ENCODE measurements around the gene STK25.
A peak's percentile ranks its signal among the peaks of the same experiment; 100 is the strongest.
"Not testable (repeated sequence)": the region's sequence is repeated elsewhere in the genome, so short reads cannot be mapped to it uniquely, and the experiment has no call there.

The STK25 gene

GRCh38 chr2:241467777-241468475, 40.5 kb downstream of the STK25 start:
- no peak for DNase-seq (ENCODE audit: low read depth, low spot score)

- DNase-seq (ENCODE audit: low read depth, low spot score), result no peak
These were observed 42.2 kb downstream of the STK25 start for GRCh38 chr2:241466230-241466629.

GRCh38 chr2:241465543-241465942, 42.8 kb downstream of the STK25 start:
- no peak for DNase-seq (ENCODE audit: low read depth, low spot score)

DNA sequence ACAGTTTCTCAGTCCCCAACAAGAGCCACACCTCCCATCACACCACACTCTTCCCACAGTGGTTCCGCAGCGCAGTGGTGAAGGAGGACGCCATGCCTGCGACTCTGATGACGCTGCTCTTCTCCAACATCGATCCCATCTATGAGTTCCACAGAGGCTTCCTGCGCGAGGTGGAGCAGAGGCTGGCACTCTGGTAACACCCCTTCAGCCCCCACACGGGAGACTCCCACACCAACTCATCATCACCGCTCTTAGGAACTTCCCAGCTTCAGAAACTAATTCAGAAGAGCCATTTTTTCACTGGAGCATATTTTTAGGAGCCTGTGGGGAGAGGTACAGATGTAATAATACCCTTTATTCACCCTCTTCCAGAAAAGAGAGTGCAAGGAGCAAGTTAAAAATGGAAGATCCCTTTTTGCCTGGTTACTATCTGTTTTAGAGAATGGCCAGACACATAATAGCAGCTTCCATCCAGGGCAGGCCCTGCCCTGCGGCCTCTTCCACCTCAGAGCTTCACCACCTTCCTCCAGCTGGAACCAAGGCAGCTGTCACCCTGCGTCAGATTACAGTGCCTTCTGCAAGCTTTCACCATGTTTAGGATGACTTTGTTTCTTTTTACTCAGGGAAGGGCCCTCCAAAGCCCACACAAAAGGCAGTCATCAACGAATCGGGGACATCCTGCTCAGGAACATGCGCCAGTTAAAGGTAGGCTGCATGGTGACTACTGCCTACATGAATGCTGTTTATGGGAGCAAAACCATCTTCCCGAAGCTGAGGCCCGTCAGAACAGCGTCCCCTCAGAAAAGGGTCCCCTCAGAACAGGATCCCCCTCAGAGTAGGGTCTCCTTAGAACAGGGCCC, 44.9 kb downstream of the STK25 start:
- no peak for DNase-seq (ENCODE audit: low read depth, low spot score)

DNA sequence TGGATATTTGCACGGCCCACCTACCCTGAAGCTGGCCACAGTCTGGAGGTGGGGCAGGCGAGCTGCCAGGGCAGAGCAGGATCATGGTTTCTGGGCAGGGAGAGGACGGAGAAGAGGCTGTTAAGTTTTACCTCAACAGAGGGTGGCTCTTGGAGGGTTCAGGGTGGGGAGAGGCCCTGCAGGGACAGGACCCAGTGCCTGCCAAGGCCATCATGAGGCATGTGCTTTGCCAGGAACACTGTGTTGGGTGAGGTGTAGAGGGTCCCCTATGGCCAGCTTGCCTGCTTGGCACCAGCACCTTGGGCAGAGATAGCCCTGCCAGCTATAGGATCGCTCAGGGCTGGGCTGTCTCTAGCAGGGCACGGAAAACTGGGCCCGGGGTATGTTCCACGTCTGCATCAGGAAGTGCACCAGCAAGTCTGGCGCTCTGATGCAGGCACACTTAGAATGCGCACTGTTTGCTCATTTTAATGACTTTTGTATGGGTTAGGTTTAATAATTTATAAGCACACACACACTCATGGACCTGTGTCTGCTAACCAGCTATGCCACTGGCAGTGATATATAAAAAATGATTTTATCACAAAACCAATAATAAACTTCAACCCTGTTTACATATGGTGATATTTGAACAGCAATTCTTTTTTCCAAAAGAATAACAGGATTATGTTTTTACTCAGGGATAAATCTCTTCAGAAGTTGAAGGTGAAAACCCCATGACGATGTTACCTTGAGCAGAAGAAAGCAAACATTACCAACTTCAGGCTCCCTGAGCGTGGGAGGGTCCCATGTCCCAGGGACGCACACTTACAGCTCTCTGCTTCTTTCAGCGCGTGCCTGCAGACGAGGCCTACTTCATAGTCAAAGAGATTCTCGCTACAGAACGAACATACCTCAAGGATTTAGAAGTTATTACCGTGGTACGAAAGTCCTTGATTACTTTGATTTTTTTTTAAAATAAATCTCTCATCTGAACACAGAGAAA, 46.4 kb downstream of the STK25 start:
- no peak for DNase-seq (ENCODE audit: low read depth, low spot score)

GRCh38 chr2:241460631-241461030, 47.8 kb downstream of the STK25 start:
- DNase-seq (ENCODE audit: low read depth, low spot score), result no peak

DNA sequence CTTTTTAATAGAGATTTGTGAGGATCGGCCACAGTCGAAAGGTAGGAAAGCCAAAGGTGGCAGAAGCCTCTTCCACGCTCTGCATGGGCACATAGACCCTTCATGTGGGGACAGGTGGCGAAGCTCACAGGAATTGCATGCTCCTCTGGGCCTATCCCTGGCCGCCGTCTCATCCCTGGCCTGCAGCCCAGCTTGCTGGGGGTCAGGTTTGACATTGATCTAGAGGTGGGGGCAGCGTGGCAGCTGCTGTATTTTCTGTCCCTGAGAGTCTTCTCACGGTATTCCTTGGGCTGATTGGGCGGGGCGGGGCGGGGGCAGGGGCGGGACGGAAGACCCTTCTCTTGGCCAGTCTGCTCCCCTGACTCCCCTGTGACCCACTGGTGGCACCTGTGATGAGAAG, 48.9 kb downstream of the STK25 start:
- DNase-seq (ENCODE audit: low read depth, low spot score), result no peak

DNA sequence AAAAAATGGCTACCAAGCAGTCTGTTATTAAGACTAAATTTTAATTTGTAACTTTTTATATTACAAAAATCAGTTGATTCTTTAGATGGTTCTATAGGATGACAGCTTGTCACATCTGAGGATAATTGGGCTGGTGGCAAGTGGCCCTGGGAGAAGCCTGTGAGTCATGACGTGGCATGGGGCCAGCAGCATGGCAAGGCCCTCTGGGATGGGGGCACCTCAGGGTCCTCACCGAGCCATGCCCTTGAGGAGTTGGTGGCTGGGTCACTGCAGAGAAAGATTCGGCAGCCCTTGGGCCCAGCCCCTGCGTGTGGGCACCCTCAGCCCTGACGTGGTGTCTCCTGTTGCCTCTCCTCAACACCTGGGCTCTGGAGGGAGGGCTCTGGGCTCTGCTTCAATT, 49.7 kb downstream of the STK25 start:
- DNase-seq (ENCODE audit: low read depth, low spot score), result no peak

- no peak for DNase-seq (ENCODE audit: low read depth, low spot score)
These were observed 51.8 kb downstream of the STK25 start for GRCh38 chr2:241456546-241456945.

- DNase-seq (ENCODE audit: low read depth, low spot score), result no peak
These were observed 53.4 kb downstream of the STK25 start for GRCh38 chr2:241454837-241455485.

GRCh38 chr2:241453919-241454318, 54.5 kb downstream of the STK25 start:
- DNase-seq (ENCODE audit: low read depth, low spot score), result not testable (repeated sequence)

DNA sequence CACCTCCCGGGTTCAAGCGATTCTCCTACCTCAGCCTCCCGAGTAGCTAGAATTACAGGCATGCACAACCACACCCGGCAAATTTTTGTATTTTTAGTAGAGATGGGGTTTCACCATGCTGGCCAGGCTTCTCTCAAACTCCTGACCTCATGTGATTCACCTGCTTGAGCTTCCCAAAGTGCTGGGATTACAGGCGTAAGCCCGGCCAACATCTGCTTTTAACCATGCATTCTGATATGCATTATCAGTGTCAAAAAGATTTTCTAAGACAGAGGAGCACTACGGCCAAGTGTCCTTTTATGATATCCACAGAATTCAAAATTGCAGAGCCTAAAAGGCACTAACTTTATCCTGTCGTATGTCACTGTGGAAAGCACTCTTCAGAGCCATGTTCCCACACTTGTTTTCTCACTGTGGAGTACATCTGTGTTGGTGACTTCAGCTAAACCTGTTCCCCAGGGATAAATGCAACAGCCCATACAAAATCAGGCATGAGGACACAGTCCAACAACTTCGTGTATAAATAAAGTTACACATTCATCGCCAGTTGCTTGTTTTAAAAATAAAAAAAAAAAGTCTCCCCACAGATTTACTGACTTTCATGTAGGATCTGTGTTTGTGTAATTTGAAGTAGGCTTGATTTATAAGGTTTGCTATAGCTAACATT, 56.4 kb downstream of the STK25 start:
- no peak for DNase-seq (ENCODE audit: low read depth, low spot score)

GRCh38 chr2:241450092-241450491, 58.3 kb downstream of the STK25 start:
- DNase-seq (ENCODE audit: low read depth, low spot score), result not testable (repeated sequence)

DNA sequence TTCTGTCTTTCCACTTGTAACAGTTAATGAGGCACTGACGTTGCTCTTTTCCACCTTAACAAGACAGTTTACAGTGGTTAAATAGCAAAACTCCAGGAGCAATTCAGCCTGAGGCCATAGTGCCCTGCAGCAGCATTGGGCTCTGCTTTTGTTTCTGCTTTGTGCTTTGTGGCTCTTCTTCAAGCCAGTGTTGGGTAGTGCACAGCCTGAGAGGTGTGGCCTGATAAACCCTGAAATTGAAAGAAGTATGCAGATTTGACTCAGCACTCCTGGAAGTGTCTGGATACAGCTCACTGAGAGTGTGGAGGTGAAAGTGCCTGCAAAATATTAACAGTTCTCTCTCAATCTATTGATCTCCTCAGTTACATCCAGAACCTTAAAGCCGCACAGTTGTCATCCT, 63.0 kb downstream of the STK25 start:
- no peak for DNase-seq (ENCODE audit: low read depth, low spot score)

DNA sequence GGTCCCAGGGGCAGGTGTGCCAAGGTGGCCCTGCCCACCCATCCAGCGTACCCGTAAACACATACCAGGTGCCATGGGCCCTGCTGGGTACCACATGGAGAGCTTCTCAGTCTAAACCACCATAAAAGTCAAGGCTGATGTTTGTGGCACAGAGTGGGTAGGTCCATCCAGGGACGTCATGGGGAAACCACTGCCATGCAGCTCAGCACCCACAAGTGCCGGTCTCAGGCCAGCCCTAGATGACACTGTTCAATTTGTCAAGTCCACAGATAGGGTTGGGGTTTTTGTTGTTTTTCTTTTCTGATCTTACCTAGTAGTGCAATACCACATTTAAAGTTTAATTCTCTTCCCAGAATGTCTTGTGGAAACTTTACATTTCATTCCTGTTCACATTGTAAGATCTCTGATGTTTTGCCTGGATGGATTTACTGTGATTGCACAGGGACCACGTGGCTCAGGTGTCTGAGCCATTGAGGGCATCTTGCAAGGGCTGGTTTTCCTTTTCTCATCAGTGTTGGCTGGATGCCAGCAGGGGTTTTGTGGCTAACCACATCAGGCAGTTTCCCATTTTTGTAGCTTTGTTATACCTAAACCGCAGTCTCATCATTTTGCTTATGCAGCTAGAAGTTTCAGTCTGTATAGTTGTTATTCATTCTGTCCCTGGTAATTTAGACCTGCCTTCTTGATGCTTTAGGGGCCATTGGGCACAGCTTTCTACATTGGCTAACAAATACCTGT, 64.7 kb downstream of the STK25 start:
- DNase-seq (ENCODE audit: low read depth, low spot score), result peak; percentile 88
